SIG-M5 treated with dmso at 0.1 percent for 504 hours (cell line): ENCODE results near the gene PPP1CA.
"Not testable (repeated sequence)": the region's sequence is repeated elsewhere in the genome, so short reads cannot be mapped to it uniquely, and the experiment has no call there.

Experiments used
- DNase-seq: peaks from one replicate; lab custom pipeline; 2025; ENCODE audit not compliant: unreplicated experiment; lab: John Stamatoyannopoulos, UW

The PPP1CA gene

GRCh38 chr11:67435031-67435726, 33.5 kb upstream of the PPP1CA start:
- DNase-seq: no peak

DNA sequence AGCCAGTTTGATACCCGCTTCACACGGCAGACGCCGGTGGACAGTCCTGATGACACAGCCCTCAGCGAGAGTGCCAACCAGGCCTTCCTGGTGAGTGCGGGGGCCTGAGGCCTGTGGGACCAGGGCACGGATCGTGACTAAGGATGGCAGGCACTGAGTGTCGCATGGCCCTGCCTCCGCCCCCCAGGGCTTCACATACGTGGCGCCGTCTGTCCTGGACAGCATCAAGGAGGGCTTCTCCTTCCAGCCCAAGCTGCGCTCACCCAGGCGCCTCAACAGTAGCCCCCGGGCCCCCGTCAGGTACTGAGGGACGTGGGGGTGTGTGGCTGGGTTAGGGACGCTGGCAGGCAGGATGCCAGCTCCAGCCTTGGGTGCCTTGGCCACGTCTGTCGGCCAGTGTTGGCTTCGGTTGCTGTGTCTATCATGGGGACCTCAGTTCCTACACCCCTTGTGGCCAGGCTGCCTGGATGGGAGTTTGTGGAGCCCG, 32.8 kb upstream of the PPP1CA start:
- no peak for DNase-seq

- no peak for DNase-seq
Measured at GRCh38 chr11:67433536-67434394, 32.1 kb upstream of the PPP1CA start.

GRCh38 chr11:67432655-67433349, 31.1 kb upstream of the PPP1CA start:
- DNase-seq: no peak

DNA sequence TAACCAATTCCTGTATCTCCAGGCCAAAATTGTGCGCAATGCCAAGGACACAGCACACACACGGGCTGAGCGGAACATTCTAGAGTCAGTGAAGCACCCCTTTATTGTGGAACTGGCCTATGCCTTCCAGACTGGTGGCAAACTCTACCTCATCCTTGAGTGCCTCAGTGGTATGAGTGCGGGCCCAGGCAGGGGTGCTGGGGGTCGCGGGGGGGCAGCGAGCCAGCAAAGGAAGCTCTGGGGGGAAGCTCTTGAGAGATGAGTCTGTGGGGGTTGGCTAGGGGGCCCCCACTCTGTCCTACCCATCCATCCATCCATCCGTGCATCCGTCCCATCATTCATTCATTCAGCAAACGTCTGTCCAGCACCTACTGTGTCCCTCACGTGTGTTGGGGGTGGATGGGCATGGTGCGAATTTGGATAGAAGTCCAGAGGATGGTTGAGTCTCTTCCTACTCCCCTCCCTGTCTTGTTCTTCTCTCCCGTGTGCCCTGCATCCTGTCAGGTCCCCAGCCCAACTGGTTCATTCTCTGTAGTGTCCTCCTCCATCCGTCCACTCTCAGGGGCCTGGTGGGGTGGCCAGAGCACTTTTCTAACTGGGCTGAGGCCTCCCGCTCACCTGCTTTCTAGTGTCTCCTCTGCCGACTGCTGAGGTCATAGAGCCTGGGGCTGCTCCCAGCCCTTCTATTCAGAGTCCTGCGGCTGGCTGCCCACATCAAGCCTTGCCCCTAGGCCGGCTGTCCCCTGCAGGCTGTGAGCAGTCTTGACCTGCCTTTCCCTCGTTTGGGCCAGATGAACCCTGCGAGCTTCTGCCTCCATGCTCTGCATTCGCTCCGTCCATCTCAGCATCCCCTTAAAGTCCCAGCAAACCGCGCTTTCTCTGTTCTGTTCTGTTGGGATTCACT, 29.9 kb upstream of the PPP1CA start:
- no peak for DNase-seq

DNA sequence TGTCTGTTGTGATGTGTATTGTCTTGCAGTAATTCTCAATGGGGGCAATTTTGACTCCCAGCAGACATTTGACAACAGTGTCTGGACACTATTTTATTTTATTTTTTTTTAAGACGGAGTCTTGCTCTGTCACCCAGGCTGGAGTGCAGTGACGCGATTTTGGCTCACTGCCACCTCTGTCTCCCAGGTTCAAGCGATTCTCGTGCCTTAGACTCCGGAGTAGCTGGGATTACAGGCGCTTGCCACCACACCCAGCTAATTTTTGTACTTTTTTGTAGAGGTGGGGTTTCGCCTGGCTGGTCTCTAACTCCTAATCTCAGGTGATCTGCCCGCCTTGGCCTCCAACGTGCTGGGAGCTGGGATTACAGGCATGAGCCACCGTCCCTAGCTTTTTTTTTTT, 28.1 kb upstream of the PPP1CA start:
- no peak for DNase-seq

- no peak for DNase-seq
Measured at GRCh38 chr11:67429038-67429668, 27.5 kb upstream of the PPP1CA start.

- DNase-seq: peak; percentile 93
Measured at GRCh38 chr11:67428052-67429001, 26.7 kb upstream of the PPP1CA start, which contains the start of gene RPS6KB2. Gene RPS6KB2 (plus strand): TSS chr11:67428494. CDS start chr11:67428546, 52 bp downstream.

GRCh38 chr11:67427364-67427859, 25.8 kb upstream of the PPP1CA start:
- not testable (repeated sequence) for DNase-seq

DNA sequence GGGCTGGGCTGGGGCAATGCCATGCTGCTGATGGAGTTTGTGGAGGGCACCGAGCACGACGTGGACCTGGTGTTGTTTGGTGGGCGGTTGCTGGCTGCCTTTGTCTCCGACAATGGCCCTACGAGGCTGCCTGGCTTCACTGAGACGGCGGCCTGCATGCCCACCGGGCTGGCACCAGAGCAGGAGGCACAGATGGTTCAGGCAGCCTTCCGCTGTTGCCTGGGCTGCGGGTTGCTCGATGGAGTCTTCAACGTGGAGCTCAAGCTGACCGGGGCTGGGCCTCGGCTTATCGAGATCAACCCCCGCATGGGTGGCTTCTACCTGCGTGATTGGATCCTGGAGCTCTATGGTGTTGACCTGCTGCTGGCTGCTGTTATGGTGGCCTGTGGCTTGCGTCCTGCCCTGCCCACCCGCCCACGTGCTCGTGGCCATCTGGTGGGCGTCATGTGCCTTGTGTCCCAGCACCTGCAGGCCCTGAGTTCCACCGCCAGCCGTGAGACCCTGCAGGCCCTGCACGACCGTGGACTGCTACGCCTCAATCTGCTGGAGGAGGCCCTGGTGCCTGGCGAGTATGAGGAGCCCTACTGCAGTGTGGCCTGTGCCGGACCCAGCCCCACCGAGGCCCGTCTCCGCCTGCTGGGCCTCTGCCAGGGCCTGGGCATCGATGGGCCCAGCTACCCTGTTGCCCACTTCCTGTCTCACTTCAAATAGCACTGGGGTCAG, 22.4 kb upstream of the PPP1CA start:
- no peak for DNase-seq

GRCh38 chr11:67423466-67423865, 21.8 kb upstream of the PPP1CA start:
- DNase-seq: no peak

DNA sequence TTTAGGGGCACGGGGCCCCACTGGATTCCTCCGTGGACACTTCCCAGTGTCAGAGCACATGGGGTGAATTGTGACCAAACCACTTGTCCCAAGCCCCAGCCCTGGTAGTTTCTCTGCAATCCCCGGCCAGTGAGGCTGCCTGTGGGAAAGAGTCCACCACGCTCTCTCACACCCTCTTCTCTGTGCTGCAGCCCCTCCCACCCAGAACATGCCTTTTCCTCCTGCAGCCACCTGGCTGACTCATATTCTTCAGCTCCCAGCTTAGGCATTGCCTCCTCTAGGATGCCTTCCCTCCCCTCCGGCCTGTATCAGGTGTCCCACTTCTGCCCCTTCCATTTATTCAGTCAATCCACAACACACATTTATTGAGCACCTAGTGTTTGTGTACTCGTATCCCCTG, 21.2 kb upstream of the PPP1CA start:
- no peak for DNase-seq

DNA sequence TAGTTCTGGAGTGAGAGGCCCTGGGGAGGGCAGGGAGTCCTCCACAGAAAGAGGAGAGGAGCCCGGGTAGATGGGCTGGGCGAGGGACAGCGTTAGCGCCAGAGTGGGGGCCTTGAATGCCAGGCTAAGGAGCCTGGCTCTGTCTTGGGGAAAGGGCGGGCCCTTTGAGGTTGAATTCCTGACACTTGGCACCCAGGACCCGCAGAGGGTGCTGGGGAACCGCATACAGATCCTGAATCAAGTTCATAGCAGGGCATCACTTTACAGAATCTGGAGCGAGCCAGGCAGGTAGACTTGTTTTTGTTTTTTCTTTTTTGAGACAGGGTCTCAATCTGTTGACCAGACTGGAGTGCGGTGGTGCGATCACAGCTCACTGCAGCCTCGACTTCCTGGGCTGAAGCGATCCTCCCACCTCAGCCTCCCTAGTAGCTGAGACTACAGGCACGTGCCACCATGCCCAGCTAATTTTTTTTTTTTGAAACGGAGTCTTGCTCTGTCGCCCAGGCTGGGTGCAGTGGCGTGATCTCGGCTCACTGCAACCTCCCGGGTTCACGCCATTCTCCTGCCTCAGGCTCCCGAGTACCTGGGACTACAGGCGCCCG, 19.9 kb upstream of the PPP1CA start:
- DNase-seq: no peak

DNA sequence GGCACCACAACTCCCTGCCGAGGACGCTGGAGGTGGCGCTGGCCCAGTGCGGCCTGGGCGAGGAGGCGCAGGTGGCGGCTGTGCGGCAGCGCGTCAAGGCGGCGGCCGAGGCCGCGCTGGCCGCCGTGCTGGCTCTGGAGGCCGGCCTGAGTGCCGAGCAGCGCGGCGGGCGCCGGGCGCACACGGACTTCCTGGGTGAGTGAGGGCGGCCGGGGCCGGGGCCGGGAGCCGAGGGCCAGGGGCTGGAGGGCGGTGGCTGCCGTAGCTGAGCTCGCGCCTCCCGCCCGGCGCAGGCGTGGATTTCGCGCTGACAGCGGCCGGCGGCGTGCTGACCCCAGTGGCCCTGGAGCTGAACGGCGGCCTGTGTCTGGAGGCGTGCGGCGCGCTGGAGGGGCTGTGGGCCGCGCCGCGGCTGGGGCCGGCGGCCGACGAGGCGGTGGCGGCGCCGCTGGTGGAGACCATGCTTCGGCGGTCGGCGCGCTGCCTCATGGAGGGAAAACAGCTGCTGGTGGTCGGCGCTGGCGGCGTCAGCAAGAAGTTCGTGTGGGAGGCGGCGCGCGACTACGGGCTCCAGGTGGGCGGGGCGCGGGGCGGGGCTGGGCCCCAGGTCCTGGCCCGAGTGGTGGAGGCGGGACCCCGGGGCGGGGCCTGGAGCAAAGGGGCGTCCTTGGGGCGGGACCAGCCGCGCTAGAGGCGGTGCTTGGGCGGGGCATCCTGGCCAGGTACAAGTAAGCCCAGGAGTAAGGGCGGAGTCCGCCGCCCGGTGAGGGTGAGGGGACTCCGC, 19.2 kb upstream of the PPP1CA start:
- DNase-seq: peak; percentile 86

GRCh38 chr11:67420147-67420645, 18.5 kb upstream of the PPP1CA start:
- DNase-seq: no peak

- no peak for DNase-seq
Measured at GRCh38 chr11:67419325-67420049, 17.8 kb upstream of the PPP1CA start.
